Ramos (cell line): ENCODE measurements around the gene TENT4A.

Experiments used
- in situ Hi-C: fragments of 300-500 bp; cut with MboI; formaldehyde crosslinking; loops from one replicate; pipeline ENCODE4 v1.14.3; 2022; ENCODE audit warnings: low sequenced_read_pairs; ENCODE audit not compliant: unreplicated experiment

TENT4A gene

GRCh38 chr5:6715758-6716628 lies 2.8 kb downstream of the TENT4A start:
- in situ Hi-C loops = no loop called here

GRCh38 chr5:6716629-6717149 lies 3.5 kb downstream of the TENT4A start:
- in situ Hi-C loops = no loop called here

- in situ Hi-C loops = no loop called here
Measured at GRCh38 chr5:6717247-6717646, 4.0 kb downstream of the TENT4A start.

GRCh38 chr5:6717687-6718086 lies 4.5 kb downstream of the TENT4A start:
- in situ Hi-C loops = no loop called here

GRCh38 chr5:6718161-6718681 lies 5.0 kb downstream of the TENT4A start:
- in situ Hi-C loops = no loop called here

GRCh38 chr5:6718718-6719117 lies 5.5 kb downstream of the TENT4A start:
- in situ Hi-C loops = no loop called here

GRCh38 chr5:6719417-6719816 lies 6.2 kb downstream of the TENT4A start:
- in situ Hi-C loops = no loop called here

GRCh38 chr5:6719896-6720560 lies 6.8 kb downstream of the TENT4A start:
- in situ Hi-C loops = no loop called here

- in situ Hi-C loops = no loop called here
Measured at GRCh38 chr5:6720561-6720921, 7.3 kb downstream of the TENT4A start.

- in situ Hi-C loops = no loop called here
Measured at GRCh38 chr5:6721442-6721841, 8.2 kb downstream of the TENT4A start.

- in situ Hi-C loops = no loop called here
Measured at GRCh38 chr5:6722015-6722414, 8.8 kb downstream of the TENT4A start.

GRCh38 chr5:6723122-6723815 lies 10.0 kb downstream of the TENT4A start:
- in situ Hi-C loops = no loop called here

GRCh38 chr5:6723816-6724300 lies 10.6 kb downstream of the TENT4A start:
- in situ Hi-C loops = no loop called here

GRCh38 chr5:6724321-6724929 lies 11.2 kb downstream of the TENT4A start:
- in situ Hi-C loops = no loop called here

- in situ Hi-C loops = loop anchor here (5.0 kb wide), 1 partner anchor 93 kb away; the partner anchor contains the start of genes NSUN2 and SRD5A1
Measured at GRCh38 chr5:6725421-6725820, 12.2 kb downstream of the TENT4A start.

- in situ Hi-C loops = loop anchor here (5.0 kb wide), 1 partner anchor 94 kb away; the partner anchor contains the start of genes NSUN2 and SRD5A1
Measured at GRCh38 chr5:6726006-6726405, 12.8 kb downstream of the TENT4A start.

GRCh38 chr5:6727231-6727630 lies 14.0 kb downstream of the TENT4A start:
- in situ Hi-C loops = loop anchor here (5.0 kb wide), 1 partner anchor 95 kb away; the partner anchor contains the start of genes NSUN2 and SRD5A1

- in situ Hi-C loops = loop anchor here (5.0 kb wide), 1 partner anchor 96 kb away; the partner anchor contains the start of genes NSUN2 and SRD5A1
Measured at GRCh38 chr5:6728011-6728794, 15.0 kb downstream of the TENT4A start.

- in situ Hi-C loops = loop anchor here (5.0 kb wide), 1 partner anchor 96 kb away; the partner anchor contains the start of genes NSUN2 and SRD5A1
Measured at GRCh38 chr5:6728795-6729183, 15.6 kb downstream of the TENT4A start.
